Natural killer cell (primary cell): ENCODE data around the gene PLEKHA8. TPM values are rescaled to one million over a fixed set of nuclear protein-coding genes. Genes with fewer than 3 reads are reported as not detected.

Experiments used
- ATAC-seq, 3 donors: fragments of 150-1000 bp in 2 of 3; fragments of 200-7000 bp in 1 of 3; cut with Tn5 transposase; 1 replicate in 1 of 3; 2 replicates in 2 of 3; pipeline ENCODE4 v1.10.0; 2021; ENCODE audit warnings: mild to moderate bottlenecking in 2 of 3, moderate library complexity in 2 of 3
- DNase-seq, 2 donors: peaks; one replicate each; pipeline versions ENCODE4 v3.0.0 to v3.0.0-alpha.2; 2013 to 2021; ENCODE audit warnings: mixed read lengths in 1 of 2
- H3K27ac ChIP-seq: one replicate; pipeline ENCODE4 v1.5.1; 2013; ENCODE audit warnings: mild to moderate bottlenecking, low read length
- H3K27me3 ChIP-seq: one replicate; pipeline ENCODE4 v1.6.1; 2013; ENCODE audit warnings: low read length; ENCODE audit not compliant: control insufficient read depth, insufficient read depth
- H3K36me3 ChIP-seq: one replicate; pipeline ENCODE4 v1.6.1; 2013; ENCODE audit warnings: low read length; ENCODE audit not compliant: control insufficient read depth, insufficient read depth
- H3K4me1 ChIP-seq: one replicate; pipeline ENCODE4 v1.6.1; 2013; ENCODE audit warnings: low read length; ENCODE audit not compliant: control insufficient read depth, insufficient read depth
- H3K4me3 ChIP-seq: one replicate; pipeline ENCODE4 v1.5.1; 2013; ENCODE audit warnings: low read length
- H3K9me3 ChIP-seq: one replicate; pipeline ENCODE4 v1.6.1; 2013; ENCODE audit warnings: low read length; ENCODE audit not compliant: control insufficient read depth, insufficient read depth
- H3K27ac Mint-ChIP-seq, 2 donors: one replicate each; pipeline ENCODE4 v1.8.0; 2022; ENCODE audit warnings: mild to moderate bottlenecking in 2 of 2, mixed read lengths in 2 of 2, moderate library complexity in 1 of 2
- H3K27me3 Mint-ChIP-seq, 2 donors: one replicate each; pipeline ENCODE4 v1.8.0; 2022; ENCODE audit warnings: low read depth in 2 of 2, mixed read lengths in 2 of 2
- H3K36me3 Mint-ChIP-seq: one replicate; pipeline ENCODE4 v1.8.0; 2022; ENCODE audit warnings: mixed read lengths
- H3K4me1 Mint-ChIP-seq, 2 donors: one replicate each; pipeline ENCODE4 v1.8.0; 2022; ENCODE audit warnings: mixed read lengths in 2 of 2
- H3K4me3 Mint-ChIP-seq: one replicate; pipeline ENCODE4 v1.8.0; 2022; ENCODE audit warnings: mild to moderate bottlenecking, moderate library complexity, mixed read lengths
- H3K9me3 Mint-ChIP-seq, 2 donors: one replicate each; pipeline ENCODE4 v1.8.0; 2022; ENCODE audit warnings: mixed read lengths in 2 of 2
- CTCF ChIP-seq: fragments of 200-600 bp; IDR thresholded peaks from one replicate; pipeline ENCODE4 v1.8.0; 2022; ENCODE audit warnings: antibody characterized with exemption
- WGBS: methylation state at CpG from one replicate; pipeline ENCODE4 v1.1.7; 2013; ENCODE audit warnings: missing lambda C conversion rate; ENCODE audit not compliant: insufficient coverage; 5-methylcytosine and 5-hydroxymethylcytosine counted together
- intact Hi-C: fragments of 100-400 bp; cut with micrococcal nuclease; formaldehyde crosslinking; loops from one replicate; pipeline ENCODE4 v1.14.2; 2022
- total RNA-seq, 4 donors: library from RNA; stranded (reverse); fragments of 120-200 nt in 1 of 4; gene quantifications; one replicate each; pipeline versions ENCODE4 v1.2.3 to v1.2.4, GENCODE V29; 2013 to 2022

The PLEKHA8 gene
- total RNA-seq, 3 donors from 2014 or later (not counting 1 experiment from before 2014, with no cell fraction given) = 8.7 to 12.8 (median 11.8) TPM

GRCh38 chr7:30062587-30062986, 34.4 kb downstream of the PLEKHA8 start:
- Mint-ChIP-seq H3K36me3 (no peaks in the 10 kb centered on the region), H3K4me1 (peaks cover 0 to 10% of the 10 kb centered on the region in 2 donors), H3K27me3 (no peaks in the 10 kb centered on the region), H3K9me3 (no peaks in the 10 kb centered on the region), H3K4me3 (no peak overlapping the region), H3K27ac (no peak overlapping the region)
- H3K36me3 ChIP-seq = peaks cover 4% of the 10 kb centered on the region
- no peaks in the 10 kb centered on the region for H3K27me3 ChIP-seq
- no peaks in the 10 kb centered on the region for H3K4me1 ChIP-seq
- no peak overlapping the region for H3K27ac ChIP-seq
- ATAC-seq = peak; percentile 57 to 69 (median 64)
- TF ChIP-seq CTCF = peak; percentile 61
- H3K4me3 ChIP-seq = no peak overlapping the region
- DNase-seq = peak in 1 of 2 donors; percentile 52
- WGBS = no CpG with 5 or more reads among the region's 1 CpG
- H3K9me3 ChIP-seq = no peaks in the 10 kb centered on the region
- intact Hi-C loops = loop anchor here (1.0 to 10.0 kb wide), 4 partner anchors 108 to 500 kb away; no protein-coding TSS in a partner anchor

GRCh38 chr7:30065746-30066145, 37.5 kb downstream of the PLEKHA8 start:
- H3K36me3 ChIP-seq = peaks cover 4% of the 10 kb centered on the region
- H3K27ac Mint-ChIP-seq = no peak overlapping the region
- ATAC-seq (no peak), DNase-seq (no peak)
- intact Hi-C loops = loop anchor here (10.0 kb wide), 1 partner anchor 111 kb away; no protein-coding TSS in a partner anchor
- no peak overlapping the region for H3K4me3 ChIP-seq
- no peaks in the 10 kb centered on the region for H3K27me3 Mint-ChIP-seq
- H3K4me1 ChIP-seq = no peaks in the 10 kb centered on the region
- no peak overlapping the region for H3K4me3 Mint-ChIP-seq
- no peak overlapping the region for H3K27ac ChIP-seq
- TF ChIP-seq CTCF = no peak
- no peaks in the 10 kb centered on the region for H3K36me3 Mint-ChIP-seq
- H3K9me3 Mint-ChIP-seq = no peaks in the 10 kb centered on the region
- peaks cover 0 to 10% of the 10 kb centered on the region in 2 donors for H3K4me1 Mint-ChIP-seq
- no peaks in the 10 kb centered on the region for H3K9me3 ChIP-seq
- 97% methylated on average over 3 of the region's 3 CpGs for WGBS
- H3K27me3 ChIP-seq = no peaks in the 10 kb centered on the region

GRCh38 chr7:30066687-30067086, 38.5 kb downstream of the PLEKHA8 start:
- TF ChIP-seq CTCF = no peak
- Histone ChIP-seq H3K27ac (no peak overlapping the region), H3K4me3 (no peak overlapping the region), H3K36me3 (peaks cover 4% of the 10 kb centered on the region), H3K9me3 (no peaks in the 10 kb centered on the region), H3K4me1 (no peaks in the 10 kb centered on the region), H3K27me3 (no peaks in the 10 kb centered on the region)
- H3K4me3 Mint-ChIP-seq = no peak overlapping the region
- 94% methylated on average over 1 of the region's 1 CpG for WGBS
- H3K9me3 Mint-ChIP-seq = no peaks in the 10 kb centered on the region
- intact Hi-C loops = loop anchor here (10.0 kb wide), 1 partner anchor 112 kb away; no protein-coding TSS in a partner anchor
- H3K27me3 Mint-ChIP-seq = no peaks in the 10 kb centered on the region
- peaks cover 0 to 7% of the 10 kb centered on the region in 2 donors for H3K4me1 Mint-ChIP-seq
- H3K36me3 Mint-ChIP-seq = no peaks in the 10 kb centered on the region
- ATAC-seq (no peak), DNase-seq (no peak)
- no peak overlapping the region for H3K27ac Mint-ChIP-seq

- no peaks in the 10 kb centered on the region for H3K4me1 ChIP-seq
- H3K4me1 Mint-ChIP-seq = no peaks in the 10 kb centered on the region
- no peak for ATAC-seq
- no peak overlapping the region for H3K27ac ChIP-seq
- no peak overlapping the region for H3K27ac Mint-ChIP-seq
- TF ChIP-seq CTCF = no peak
- no peaks in the 10 kb centered on the region for H3K27me3 Mint-ChIP-seq
- peaks cover 2% of the 10 kb centered on the region for H3K36me3 ChIP-seq
- H3K4me3 ChIP-seq = no peak overlapping the region
- no peaks in the 10 kb centered on the region for H3K27me3 ChIP-seq
- no peak for DNase-seq
- intact Hi-C loops = loop anchor here (10.0 kb wide), 1 partner anchor 113 kb away; no protein-coding TSS in a partner anchor
- no peak overlapping the region for H3K4me3 Mint-ChIP-seq
- no peaks in the 10 kb centered on the region for H3K9me3 ChIP-seq
- H3K9me3 Mint-ChIP-seq = no peaks in the 10 kb centered on the region
- H3K36me3 Mint-ChIP-seq = no peaks in the 10 kb centered on the region
Observed at GRCh38 chr7:30068117-30068516, 39.9 kb downstream of the PLEKHA8 start.
